KMS-11 (cell line): ENCODE data around the gene ZBTB24.

Source experiments
- H2AFZ ChIP-seq: fragments of 200-600 bp; sonication (generic); 2 replicates; pipeline ENCODE4 v1.6.1; 2016; ENCODE audit warnings: antibody characterized with exemption, mixed run types, low read depth
- H3K27ac ChIP-seq: fragments of 200-600 bp; sonication (generic); 2 replicates; pipeline ENCODE4 v1.6.1; 2016; ENCODE audit warnings: mild to moderate bottlenecking, mixed run types
- H3K27me3 ChIP-seq: fragments of 200-600 bp; sonication (generic); 2 replicates; pipeline ENCODE4 v1.6.1; 2017; ENCODE audit warnings: mild to moderate bottlenecking, low read depth, mixed run types, moderate library complexity; ENCODE audit not compliant: insufficient read depth
- H3K36me3 ChIP-seq: fragments of 200-600 bp; sonication (generic); 2 replicates; pipeline ENCODE4 v1.6.1; 2017; ENCODE audit warnings: mild to moderate bottlenecking, mixed run types; ENCODE audit not compliant: insufficient read depth
- H3K4me1 ChIP-seq: fragments of 200-600 bp; sonication (generic); 2 replicates; pipeline ENCODE4 v1.6.1; 2016; ENCODE audit warnings: mild to moderate bottlenecking, low read depth, mixed run types; ENCODE audit not compliant: poor library complexity, severe bottlenecking
- H3K4me2 ChIP-seq: fragments of 200-600 bp; sonication (generic); 2 replicates; pipeline ENCODE4 v1.7.0; 2016; ENCODE audit warnings: mild to moderate bottlenecking, mixed run types
- H3K4me3 ChIP-seq: fragments of 200-600 bp; sonication (generic); IDR thresholded peaks from 2 replicates; pipeline ENCODE4 v1.6.1; 2017; ENCODE audit warnings: low read depth, low read length, mixed read lengths; ENCODE audit not compliant: insufficient read depth
- H3K79me2 ChIP-seq: fragments of 200-600 bp; sonication (generic); 2 replicates; pipeline ENCODE4 v1.6.1; 2016; ENCODE audit warnings: low read depth, mixed run types; ENCODE audit not compliant: insufficient read depth
- H3K9ac ChIP-seq: fragments of 200-600 bp; sonication (generic); 2 replicates; pipeline ENCODE4 v1.6.1; 2016; ENCODE audit warnings: mild to moderate bottlenecking, mixed run types
- H4K20me1 ChIP-seq: fragments of 200-600 bp; sonication (generic); 2 replicates; pipeline ENCODE4 v1.6.1; 2016; ENCODE audit warnings: mild to moderate bottlenecking, mixed run types; ENCODE audit not compliant: insufficient read depth
- TF ChIP-seq, protein P1 (sequence below): fragments of 200-600 bp; sonication (generic); conservative IDR thresholded peaks from 2 replicates; pipeline ENCODE4 v1.6.1; 2017; ENCODE audit warnings: low read depth, mild to moderate bottlenecking, antibody characterized with exemption, low read length, moderate library complexity, mixed read lengths

The ZBTB24 gene

DNA sequence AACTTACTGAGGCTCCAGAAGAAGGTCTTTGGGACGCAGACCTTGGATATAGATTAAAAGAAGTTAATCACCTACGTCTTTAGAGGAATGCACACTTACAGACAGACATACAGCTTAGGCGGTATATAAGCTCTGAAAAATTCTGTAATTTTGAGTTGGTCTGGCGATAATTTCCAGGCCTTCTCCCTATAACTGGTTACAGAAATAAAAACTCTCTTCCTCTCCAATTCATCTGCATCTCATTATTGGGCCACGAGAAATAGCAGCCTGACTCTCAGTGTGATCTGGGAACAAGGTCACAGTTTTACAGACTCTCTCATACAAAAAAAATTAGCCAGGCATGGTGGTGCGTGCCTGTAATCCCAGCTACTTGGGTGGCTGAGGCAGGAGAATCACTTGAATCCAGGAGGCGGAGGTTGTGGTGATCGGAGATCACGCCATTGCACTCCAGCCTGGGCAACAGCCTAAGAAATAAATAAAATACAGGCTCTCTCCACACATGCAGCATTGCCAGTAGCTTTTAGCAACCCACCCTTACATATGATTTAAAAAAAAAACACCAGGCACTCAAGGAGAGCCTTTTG, 4.7 kb downstream of the ZBTB24 start:
- H3K4me3 ChIP-seq: no peak overlapping the region
- TF ChIP-seq, protein P1, sequence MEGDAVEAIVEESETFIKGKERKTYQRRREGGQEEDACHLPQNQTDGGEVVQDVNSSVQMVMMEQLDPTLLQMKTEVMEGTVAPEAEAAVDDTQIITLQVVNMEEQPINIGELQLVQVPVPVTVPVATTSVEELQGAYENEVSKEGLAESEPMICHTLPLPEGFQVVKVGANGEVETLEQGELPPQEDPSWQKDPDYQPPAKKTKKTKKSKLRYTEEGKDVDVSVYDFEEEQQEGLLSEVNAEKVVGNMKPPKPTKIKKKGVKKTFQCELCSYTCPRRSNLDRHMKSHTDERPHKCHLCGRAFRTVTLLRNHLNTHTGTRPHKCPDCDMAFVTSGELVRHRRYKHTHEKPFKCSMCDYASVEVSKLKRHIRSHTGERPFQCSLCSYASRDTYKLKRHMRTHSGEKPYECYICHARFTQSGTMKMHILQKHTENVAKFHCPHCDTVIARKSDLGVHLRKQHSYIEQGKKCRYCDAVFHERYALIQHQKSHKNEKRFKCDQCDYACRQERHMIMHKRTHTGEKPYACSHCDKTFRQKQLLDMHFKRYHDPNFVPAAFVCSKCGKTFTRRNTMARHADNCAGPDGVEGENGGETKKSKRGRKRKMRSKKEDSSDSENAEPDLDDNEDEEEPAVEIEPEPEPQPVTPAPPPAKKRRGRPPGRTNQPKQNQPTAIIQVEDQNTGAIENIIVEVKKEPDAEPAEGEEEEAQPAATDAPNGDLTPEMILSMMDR: no peak
- no peak overlapping the region for H3K9ac ChIP-seq
- peak overlapping the region; percentile 50 for H3K4me2 ChIP-seq
- peaks cover 64% of the 10 kb centered on the region for H3K79me2 ChIP-seq
- peaks cover 57% of the 10 kb centered on the region for H3K4me1 ChIP-seq
- no peaks in the 10 kb centered on the region for H4K20me1 ChIP-seq
- no peak overlapping the region for H3K27ac ChIP-seq
- no peaks in the 10 kb centered on the region for H3K27me3 ChIP-seq
- H2AFZ ChIP-seq: no peak overlapping the region
- no peaks in the 10 kb centered on the region for H3K36me3 ChIP-seq

DNA sequence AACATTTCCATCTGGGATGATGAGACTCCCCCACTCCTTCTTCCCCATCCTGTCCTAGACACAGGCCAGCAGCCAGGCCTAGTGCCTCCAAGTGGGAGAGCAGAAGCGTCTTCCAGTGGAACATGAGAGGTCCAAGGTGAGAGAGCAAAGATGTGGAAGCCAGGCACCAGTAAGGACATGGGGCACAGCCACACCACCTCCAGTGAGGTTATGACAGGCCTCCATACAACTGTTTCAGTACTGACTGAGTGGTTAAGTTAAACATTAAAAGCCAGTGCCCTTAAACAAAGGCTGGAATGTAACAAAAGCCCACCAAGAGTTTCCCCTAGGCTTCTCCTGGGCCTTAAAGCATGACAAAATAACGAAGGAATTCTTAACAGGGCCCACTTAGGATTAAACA, 5.3 kb downstream of the ZBTB24 start:
- H3K27me3 ChIP-seq: no peaks in the 10 kb centered on the region
- no peak overlapping the region for H3K27ac ChIP-seq
- H3K79me2 ChIP-seq: peaks cover 64% of the 10 kb centered on the region
- no peaks in the 10 kb centered on the region for H3K36me3 ChIP-seq
- H3K9ac ChIP-seq: no peak overlapping the region
- H3K4me1 ChIP-seq: peaks cover 57% of the 10 kb centered on the region
- no peak overlapping the region for H3K4me2 ChIP-seq
- TF ChIP-seq, protein P1: no peak
- no peak overlapping the region for H3K4me3 ChIP-seq
- no peak overlapping the region for H2AFZ ChIP-seq
- no peaks in the 10 kb centered on the region for H4K20me1 ChIP-seq

DNA sequence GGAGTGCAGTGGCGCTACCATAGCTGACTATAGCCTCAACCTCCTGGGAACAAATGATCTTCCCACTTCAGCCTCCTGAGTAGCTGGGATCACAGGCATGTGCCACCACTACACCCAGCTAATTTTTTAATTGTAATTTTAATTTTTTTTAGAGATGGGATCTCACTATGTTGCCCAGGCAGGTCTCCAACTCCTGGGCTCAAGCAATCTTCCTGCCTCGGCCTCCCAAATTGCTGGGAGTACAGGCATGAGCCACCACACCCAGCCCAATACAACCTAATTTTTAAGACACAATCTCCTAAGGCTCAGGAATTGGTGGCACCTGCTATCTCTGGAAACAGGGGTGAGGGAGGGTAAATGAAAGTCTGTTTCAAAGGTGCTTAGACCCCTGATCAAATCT, 5.8 kb downstream of the ZBTB24 start:
- no peak overlapping the region for H2AFZ ChIP-seq
- H3K9ac ChIP-seq: no peak overlapping the region
- peaks cover 57% of the 10 kb centered on the region for H3K4me1 ChIP-seq
- H3K4me2 ChIP-seq: no peak overlapping the region
- H3K4me3 ChIP-seq: no peak overlapping the region
- H3K79me2 ChIP-seq: peaks cover 58% of the 10 kb centered on the region
- H4K20me1 ChIP-seq: no peaks in the 10 kb centered on the region
- H3K36me3 ChIP-seq: no peaks in the 10 kb centered on the region
- TF ChIP-seq, protein P1: no peak
- no peaks in the 10 kb centered on the region for H3K27me3 ChIP-seq
- no peak overlapping the region for H3K27ac ChIP-seq

DNA sequence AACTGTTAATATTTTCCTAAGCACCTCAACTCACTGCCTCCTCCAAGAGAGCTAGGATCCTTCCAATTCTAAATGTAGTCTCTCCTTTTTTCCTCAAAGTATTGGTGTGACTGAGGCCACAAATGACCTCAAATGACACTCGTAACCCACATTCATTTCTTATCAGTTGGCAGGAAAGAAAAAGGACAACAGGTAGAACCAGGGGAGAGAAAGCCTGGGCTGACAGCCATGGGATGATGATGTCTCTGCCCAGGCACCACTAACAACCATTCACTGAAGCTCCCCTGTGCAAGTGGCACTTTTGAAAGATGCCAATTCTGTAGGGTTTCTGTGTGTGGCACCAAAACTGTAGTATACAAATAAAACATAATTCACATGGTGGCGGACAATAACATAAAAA, 7.4 kb downstream of the ZBTB24 start:
- Histone ChIP-seq H4K20me1 (no peaks in the 10 kb centered on the region), H3K9ac (no peak overlapping the region), H3K79me2 (peaks cover 43% of the 10 kb centered on the region), H2AFZ (no peak overlapping the region), H3K4me3 (no peak overlapping the region), H3K4me2 (no peak overlapping the region), H3K36me3 (no peaks in the 10 kb centered on the region), H3K27me3 (no peaks in the 10 kb centered on the region), H3K27ac (no peak overlapping the region), H3K4me1 (peaks cover 41% of the 10 kb centered on the region)
- TF ChIP-seq, protein P1: no peak
